NCI-H1436 (cell line): Measurements from ENCODE around the gene LDHD.

Experiments used
- DNase-seq: peaks from one replicate; lab custom pipeline; 2025; lab: John Stamatoyannopoulos, UW

Gene LDHD

DNA sequence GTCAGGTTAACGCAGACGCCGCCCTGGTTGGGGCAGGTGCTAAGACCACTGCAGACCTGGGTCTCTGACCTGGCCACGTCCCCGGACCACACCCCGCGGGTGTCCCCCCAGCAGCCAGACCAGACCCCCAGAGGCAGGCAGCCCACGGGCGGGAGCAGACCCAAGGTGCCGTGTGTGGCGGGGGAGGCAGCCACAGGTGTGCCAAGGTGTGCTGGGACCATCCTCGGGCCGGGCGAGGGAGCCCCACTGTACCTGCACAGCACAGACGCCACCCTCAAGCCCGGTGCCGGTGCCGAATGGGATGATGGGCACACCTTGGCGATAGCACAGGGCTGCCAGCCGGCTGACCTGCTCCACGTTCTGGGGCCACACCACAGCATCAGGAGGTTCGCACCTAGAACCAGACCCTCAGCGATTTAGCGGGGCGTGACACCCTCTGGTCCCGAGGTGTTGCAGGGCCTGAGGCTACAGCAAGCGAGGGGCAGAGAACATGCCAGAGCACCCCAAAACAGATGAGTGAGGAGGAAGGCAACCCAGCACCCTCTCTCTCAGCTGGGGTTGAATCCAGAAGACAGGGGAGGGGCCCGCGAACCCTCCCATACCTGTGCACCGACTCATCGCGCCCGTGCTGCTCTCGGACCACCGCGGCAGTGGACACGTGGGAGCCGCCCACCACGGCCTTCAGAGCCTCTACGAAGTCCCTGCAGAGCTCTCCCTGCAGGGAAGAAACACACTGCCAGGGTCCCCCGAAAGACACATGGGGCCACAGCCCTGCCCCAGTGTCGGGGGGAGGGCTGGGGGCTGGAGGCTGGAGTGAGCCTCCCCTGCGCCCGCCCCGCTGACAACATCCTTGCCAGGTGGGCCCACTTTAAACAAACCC, 1.4 kb downstream of the LDHD start:
- no peak for DNase-seq

DNA sequence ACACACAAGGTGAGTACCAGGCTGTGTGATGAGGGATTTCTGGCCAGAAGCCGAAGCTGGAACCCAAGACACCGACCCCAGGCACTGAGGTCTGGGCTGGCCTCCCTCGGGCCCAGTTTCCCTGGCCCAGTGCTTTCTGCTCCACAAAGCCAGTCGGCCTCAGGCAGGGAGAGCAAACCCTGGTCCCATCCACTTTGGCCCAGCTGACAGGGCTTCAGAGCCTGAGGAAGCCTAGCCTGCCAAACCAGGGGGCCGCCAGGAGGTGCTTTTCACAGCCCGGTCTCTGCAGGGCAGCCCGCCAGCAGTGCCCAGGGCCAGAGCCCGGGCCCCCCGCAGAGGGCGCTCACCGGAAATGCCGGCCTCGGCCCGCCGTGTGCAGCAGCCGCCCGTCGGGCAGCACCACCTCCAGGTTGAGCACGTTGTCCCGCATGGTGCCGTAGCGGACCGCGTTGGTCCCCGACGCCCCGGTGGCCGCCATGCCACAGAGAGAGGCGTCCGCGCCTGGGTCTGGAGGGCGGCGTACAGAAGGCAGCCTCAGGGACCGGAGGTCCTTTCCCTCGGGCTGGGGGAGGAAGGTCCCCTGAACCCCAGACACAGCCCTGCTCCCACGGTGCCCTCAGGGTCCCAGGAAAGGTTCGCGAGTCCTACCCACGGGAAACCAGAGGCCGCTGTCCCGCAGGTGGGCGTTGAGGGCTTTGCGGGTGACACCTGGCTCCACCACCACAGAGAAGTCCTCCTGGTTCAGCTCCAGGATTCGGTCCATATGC, 2.2 kb downstream of the LDHD start:
- DNase-seq: no peak

DNA sequence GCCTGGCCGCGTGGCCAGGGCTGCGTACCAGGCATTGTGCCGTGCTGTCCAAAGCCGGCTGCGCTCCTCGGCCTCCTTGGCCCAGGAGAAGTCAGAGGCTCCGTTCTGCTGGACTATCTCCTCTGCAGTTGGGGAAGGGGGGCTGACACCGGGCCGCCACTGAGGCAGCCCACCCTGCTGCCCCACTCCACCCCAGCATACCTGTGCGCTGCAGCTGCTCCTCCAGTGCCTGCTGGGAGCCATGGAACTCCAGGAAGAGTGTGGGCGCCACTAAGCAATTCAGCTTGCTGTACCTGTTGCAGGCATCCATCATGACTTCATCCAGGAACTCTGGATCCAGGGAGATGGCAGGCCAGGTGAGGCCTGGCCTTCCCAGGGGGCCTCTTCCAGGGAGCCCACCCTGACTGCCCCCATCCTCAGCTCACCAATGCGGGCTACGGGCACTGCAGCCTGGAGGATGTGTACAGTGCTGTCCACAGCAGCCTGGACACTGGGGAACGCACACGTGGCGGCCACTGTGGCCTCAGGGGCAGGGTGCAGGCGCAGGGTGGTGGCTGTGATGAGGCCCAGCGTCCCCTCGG, 2.9 kb downstream of the LDHD start:
- no peak for DNase-seq

DNA sequence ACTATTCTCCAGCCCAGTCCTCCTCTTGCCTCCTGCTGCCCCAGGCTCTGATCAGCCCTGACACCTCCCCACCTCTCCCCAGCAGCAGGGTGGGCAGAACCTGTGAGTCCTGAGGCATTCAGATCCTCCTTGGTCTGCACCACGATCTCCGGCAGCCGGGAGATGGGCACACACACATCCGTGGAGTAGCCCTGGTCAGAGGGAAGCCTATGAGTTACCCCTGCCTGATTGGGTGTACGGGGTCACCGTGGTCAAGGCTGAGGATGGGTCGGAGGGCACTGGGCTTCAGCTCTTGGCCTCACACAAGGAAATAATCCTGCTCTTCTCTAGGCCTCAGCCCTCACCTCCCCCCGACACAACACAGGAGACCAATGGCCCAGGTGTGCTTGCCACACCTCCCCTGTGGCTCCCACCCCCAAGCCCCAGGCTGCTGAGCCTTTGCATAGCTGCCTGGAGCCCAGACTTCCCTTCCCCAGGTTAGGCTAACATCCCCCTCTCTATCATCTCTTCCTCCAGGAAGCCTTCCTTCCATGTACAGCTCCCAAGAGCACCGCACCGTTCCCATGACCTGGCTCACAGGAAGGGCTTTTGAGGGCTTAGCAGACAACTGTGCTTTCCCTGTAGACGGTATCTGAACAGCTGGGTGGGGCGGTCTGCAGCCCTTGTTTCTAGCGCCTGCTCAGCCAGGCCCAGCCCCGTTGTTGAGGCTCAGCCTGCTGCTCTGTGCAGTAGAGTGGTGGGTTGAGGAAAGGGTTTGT, 3.7 kb downstream of the LDHD start:
- DNase-seq: no peak

DNA sequence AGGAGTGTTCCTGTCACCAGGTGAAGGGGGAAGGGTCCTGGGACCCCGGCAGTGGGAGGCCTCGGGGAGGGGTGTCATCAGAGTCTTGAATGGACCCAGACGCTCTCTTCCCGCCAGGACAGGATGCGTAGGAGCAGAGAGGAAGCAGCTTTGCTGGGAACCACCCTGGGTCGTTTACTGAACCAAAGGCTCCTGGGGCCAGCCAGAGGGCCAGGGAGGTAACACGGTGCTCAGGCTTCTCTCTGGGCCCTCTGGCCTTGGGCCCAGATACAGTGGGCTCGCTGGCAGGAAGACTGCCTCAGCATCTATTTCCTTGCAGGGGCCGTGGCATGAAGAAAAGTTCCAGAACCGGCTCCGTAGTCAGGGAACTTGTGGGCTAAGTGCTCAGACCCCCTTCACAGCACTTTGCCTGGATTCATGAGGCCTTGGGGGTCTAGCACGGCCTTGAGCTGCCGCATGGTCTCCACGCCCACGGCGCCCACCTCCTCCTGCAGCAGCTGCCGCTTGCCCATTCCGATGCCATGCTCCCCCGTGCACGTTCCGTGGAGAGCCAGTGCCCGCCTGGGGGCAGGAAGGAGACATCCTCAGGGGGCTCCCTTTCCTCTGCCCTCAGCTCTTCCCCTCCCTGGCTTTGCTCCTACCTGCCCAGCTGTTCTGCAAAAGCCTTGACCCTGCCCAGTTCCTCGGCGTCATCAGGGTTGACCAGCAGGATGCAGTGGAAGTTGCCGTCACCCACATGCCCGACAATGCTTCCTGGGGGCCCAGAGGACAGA, 4.4 kb downstream of the LDHD start:
- no peak for DNase-seq

DNA sequence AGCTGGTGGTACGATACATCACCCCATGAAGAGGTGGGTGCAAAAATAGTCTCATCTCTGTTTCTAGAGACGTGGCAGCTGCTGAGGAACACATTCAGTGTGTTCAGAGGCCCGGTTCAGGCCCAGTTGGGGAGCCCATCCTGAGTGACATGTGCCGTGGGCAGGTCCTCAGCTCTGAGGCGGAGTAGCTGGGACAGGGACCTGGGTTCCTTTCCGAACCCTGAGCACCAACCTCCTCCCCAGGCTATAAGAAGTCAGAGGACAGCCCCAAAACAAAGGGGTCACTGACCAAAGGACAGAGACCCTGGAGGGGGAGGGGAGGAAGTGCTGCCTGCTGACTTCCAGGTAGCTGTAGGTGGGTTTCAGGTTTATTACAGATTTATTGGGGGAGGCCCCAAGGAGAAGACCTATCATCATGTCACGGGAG, 5.1 kb downstream of the LDHD start:
- no peak for DNase-seq

DNA sequence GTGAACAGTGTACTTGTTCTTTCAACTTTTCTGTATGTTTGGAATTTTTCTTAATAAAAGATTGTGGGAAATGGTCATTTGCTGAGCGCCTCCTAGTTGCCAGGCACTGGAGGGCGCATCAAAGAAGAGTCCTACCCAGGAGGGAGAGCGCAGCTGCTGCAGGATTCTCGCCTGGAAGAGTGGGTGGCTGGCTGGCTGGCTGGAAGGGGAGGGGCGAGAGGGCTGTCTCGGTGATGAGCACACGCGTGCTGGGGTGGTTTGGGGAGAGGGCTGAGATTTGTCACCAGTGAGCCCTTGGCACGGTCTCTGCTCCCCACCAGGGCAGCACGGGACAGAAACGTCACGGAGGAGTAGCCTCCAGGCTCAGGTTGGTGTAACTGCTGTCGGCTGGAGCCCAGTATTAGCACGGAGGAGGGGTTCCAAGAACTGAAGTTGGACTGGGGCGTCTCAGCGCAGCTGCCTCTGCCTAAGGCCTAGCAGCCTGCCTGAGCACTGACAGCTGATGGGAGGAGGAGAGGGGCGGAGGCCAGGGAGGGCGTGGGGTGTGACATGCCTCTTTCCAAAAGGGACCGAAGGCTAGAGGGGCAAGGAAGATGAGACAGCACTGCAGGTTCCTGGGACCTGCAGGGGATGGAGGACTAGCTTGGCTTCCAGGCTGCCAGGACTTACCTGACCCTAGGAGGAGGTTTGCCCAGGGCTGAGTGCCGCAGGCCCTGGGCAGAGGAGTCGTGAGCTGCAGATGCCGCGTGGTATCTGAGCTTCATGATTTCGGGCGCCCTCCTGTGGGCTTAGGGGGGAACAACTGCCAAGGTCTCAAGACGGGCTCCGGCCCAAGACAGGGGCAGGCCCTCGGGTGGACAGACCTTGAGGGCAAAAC, 5.7 kb downstream of the LDHD start:
- peak; percentile 78 for DNase-seq

DNA sequence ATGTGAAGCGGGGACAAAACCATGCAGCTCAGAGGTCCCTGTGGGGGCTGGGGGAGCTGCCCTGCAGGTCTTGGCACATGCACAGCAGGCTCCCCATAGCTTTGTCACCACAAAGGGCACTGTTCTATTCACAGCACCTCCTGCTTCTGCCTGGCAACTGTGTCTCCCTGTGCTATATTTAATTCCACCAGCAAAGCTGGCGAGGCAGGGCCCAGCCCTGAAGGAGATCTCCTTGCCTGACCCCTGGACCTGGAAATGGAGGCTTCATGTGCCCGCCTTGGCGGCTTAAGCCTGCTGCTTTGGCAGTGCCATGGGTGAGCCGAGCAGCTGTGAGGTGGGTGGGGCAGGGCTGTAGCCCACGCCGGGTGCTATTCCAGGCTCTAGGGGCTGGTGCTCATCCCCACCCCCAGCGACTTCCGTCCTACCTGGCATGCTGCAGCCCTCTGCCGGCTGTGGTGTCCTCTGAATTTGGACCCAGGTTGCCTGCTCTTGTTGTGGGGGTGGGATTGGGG, 6.8 kb downstream of the LDHD start:
- DNase-seq: no peak

DNA sequence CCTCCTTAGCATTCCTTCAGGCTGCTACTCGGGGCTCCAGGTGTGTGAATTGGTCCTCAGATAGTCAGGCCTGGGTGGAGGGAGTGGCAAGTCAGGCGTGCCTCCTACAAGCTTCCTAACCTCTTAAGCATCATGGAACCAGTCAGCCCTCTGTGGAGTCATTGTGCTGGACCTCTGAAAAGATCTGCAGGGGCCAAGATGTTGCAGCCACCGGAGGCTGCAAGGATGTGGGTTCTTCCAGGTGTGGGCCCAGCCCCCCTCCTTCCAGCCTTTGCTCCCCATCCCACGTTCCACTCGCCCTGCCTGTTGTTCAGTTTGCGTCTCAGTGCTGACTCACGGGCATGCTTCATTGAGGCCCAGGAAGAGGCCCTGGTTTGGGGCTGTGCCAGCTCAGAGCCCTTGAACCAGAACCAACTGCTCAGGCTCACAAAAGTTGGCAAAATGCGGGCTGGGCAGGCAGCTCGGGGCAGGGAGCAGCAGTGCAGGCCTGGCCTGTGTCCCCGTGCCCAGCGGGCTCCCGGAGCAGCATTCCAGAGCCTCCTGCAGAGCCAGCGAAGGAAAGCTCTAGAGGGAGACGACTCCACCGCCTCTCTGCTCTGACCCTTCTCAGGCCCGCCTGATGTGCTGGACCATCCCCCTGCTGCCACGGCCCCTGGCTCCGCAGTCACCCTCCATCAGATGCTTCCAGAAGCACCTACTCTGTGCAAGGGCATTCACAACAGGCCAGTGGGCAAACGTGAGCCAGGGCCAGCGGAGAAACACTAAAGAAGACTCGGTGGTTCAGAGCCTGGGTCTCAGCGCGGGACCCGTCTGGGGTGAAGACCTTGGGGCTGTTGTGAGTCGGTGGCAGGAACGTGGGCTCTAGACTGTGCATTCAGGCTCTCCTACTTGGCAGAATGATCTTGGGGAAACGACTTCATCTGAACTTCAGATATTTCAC, 7.5 kb downstream of the LDHD start:
- DNase-seq: no peak

DNA sequence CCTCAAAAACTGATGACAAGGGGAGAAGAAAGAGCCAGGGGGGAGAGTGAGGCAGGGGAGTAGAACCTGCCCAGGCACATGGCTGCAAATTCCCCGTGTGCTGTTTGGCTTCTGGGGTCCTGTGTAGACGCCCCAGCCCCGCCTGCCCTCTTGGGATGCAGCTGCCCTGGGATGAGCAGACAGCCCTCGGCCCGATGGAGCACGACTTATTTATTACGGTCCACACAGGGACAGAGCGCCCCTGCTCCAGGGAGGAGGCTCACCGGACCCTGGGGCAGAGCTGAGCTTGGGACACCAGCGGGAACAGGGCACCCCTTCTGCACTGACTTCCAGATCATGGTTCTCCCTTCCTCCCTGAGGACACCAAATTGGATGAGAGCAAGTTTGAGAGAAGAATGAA, 9.1 kb downstream of the LDHD start:
- no peak for DNase-seq

DNA sequence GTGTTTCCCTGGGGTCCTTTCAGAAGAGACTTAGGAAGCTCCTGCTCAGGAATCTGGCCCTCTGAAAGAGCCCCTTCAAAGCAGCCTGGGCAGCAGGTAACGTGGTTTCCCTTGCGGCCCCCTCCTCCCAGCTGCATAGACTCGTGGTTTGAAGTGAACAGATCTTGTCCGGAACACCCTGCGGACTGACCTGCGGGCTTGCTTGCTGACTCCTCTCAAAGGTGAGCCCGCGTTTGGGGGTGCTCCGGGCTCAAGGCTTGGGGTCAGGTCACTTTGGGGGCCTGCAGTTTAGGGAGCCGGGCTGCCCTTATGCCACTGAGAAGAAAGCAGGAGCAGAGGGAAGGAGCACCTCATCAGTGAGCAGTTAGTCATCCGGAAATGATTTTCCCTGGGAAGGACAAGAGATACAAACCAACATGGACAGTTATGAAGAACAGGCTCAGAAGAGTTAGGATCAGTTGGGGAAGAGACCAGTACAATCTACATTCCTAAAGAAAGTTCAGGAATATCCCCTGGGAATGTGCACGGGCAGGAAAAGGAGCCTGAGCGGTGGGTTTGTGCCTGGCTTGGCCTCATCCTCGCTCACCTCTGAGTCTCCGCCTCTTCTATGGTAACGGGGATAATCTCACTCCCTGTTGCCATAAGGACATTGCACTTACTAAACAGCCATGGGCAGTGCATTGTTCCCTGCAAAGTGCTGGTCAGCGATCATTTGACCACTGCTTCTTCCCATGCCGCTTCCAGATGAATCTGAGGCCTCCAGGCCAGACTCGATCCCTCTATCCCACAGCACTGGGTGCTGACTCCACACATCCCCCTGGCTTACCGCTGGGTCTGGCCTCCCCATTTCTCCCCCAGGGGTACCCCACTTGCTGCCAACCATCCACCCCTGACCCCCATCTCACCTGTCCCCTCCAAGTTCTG, 10.0 kb downstream of the LDHD start:
- DNase-seq: no peak

DNA sequence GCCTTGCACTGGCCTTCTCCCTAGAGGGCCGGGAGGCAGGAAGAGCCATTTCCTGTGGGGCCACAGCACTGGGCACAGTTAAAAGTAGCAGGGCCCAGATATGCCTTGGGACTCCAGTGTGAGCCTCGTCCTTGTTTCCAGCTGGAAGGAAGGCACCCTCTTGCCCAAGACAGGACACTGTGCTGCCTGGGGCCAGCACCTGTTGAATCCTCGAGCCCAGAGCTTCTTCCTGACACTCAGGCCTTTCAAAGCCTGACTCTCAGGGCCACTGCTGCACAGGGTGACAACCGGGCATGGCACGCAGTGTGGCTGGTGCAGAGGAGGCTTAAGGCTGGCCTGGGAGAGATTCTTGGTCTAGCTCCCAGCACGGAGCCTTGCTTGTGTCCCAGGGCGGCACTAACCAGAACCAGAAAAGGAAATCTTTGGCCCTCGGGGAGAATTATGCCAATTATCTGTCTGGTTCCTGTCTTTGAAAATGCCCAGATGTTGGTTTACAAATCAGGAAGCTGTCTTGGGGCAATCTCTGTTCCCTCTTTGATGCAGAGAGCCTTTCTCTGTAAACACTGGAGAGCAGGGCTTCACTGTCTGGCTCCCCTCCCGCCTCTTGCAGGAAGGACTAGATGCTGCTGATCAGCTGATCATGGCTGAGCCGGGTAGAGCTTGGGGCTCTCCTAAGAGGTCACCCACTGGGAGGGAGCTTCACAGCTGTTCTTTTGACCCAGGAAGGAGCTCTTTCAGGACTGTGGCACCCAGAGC, 11.1 kb downstream of the LDHD start:
- no peak for DNase-seq

DNA sequence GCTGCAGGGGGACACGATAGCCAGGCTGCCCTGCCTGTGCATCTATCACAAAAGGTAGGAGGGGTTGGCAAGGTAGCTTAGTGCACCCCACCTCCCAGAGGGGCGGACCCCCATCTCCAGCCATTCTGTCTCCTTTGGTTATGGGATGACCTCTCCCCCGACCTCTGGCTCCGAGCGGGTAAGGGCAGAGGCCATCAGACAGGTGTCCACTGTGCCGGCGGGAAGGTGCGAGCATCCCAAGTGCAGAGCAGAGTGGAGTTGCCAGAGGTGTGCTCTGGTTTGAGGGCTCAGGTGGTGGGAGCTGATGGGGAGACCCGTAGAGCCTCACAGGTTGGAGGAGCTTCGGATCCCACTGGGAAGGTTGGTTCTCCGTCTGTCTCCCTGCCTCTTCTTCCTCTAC, 11.7 kb downstream of the LDHD start:
- no peak for DNase-seq

DNA sequence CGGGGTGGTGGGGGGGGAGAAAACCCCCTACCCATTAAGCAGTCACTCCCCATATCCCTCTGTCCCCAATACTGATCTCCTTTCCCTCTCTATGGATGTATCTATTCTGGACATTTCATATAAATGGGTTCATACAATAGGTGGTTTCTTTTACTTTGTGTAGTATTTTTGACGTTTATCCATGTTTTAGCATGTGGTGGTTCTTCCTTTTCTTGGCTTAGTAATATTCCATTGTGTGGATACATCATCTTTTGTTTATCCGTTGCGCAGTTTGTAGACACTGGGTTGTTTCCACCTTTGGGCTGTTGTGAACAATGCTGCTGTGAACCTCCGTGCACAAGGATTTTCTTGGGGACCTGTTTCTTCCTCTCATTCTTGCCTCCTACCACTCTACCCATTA, 12.6 kb downstream of the LDHD start:
- DNase-seq: no peak

DNA sequence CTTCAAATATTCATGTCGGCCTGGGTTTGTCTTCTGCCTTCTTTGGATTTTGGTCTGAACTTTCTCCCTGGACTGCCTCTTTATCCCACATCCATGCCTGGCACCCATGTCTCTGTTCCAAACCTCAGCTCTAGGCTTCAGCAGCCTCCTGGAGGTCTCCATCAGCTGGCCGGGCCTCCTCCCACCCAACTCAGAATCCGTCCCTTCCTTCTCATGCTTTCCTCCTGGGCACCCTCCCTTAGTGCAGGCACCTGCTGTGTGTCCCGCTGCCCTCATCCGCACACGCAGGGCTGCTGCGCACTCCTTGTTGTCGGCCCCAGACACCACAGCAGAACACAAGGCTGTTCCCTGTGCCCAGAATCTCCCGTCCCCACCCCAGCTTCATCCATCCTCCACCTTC, 14.0 kb downstream of the LDHD start:
- no peak for DNase-seq

DNA sequence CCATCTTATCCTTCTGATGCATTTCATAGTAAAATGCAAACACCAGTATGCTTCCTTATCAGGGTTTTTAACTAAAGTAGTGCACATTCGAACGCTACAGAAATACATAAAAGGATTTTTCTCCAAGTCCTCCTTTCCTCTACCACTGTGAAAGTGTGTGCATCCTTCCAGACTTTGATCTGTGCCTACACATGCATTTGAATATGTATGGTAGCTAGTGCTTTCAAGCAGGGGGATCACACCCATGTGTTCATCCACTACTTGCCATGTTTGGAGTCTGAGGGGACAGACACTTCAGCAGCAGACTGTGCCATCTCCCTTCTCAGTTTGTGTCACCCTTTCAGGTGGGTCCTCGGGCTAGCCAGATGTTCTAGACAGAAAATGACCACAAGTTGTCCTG, 14.9 kb downstream of the LDHD start:
- DNase-seq: no peak

DNA sequence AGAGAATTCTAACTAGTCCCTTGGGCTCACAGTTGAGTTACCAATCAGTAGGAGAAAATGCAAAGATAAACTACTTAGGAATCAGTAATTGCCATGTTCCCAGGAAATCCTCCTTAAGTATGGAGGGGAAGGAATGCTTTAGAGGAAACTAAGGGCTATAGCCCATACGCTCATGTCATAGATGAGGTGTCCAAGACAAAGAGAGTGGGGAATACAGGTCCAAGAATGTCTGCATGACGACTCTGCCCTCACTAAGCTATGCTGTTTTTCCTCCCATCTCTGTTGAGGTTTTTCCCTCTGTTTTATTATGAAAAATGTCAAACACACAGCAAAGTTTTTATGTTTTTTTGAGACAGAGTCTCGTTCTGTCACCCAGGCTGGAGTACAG, 16.0 kb downstream of the LDHD start:
- no peak for DNase-seq
